Neuronal stem cell (in vitro differentiated cells): ENCODE measurements around the gene DCAF16.

Source experiments
- DNase-seq: peaks from one replicate; pipeline ENCODE4 v3.0.0-alpha.2; 2013; ENCODE audit warnings: low spot score
- H2AFZ ChIP-seq: one replicate; pipeline ENCODE4 v1.6.1; 2013; ENCODE audit warnings: mild to moderate bottlenecking, low read length, inconsistent platforms
- H2AK5ac ChIP-seq: 2 replicates; pipeline ENCODE4 v1.6.1; 2013; ENCODE audit warnings: low read depth, mild to moderate bottlenecking, inconsistent platforms, low read length, moderate library complexity, mixed read lengths
- H2BK120ac ChIP-seq: 2 replicates; pipeline ENCODE4 v1.6.1; 2013; ENCODE audit warnings: low read depth, mild to moderate bottlenecking, inconsistent platforms, low read length, moderate library complexity, mixed read lengths
- H2BK12ac ChIP-seq: one replicate; pipeline ENCODE4 v1.6.1; 2013; ENCODE audit warnings: low read length, inconsistent platforms
- H2BK15ac ChIP-seq: 2 replicates; pipeline ENCODE4 v1.6.1; 2013; ENCODE audit warnings: mild to moderate bottlenecking, low read length, inconsistent platforms, mixed read lengths
- H2BK5ac ChIP-seq: one replicate; pipeline ENCODE4 v1.6.1; 2013; ENCODE audit warnings: inconsistent platforms, mild to moderate bottlenecking, low read length, moderate library complexity
- H3K14ac ChIP-seq: one replicate; pipeline ENCODE4 v1.6.1; 2013; ENCODE audit warnings: low read length, inconsistent platforms
- H3K18ac ChIP-seq: 2 replicates; pipeline ENCODE4 v1.6.1; 2013; ENCODE audit warnings: low read length, inconsistent platforms
- H3K23ac ChIP-seq: 2 replicates; pipeline ENCODE4 v1.6.1; 2013; ENCODE audit warnings: low read depth, mild to moderate bottlenecking, mixed read lengths, low read length, inconsistent platforms; ENCODE audit not compliant: poor library complexity
- H3K27ac ChIP-seq: replicated peaks from 3 replicates; pipeline ENCODE4 v1.5.1; 2013; ENCODE audit warnings: low read length, inconsistent platforms
- H3K27me3 ChIP-seq, 3 experiments: 2 replicates each; pipeline ENCODE4 v1.6.1; 2013; ENCODE audit warnings: low read length in 3 of 3, mild to moderate bottlenecking in 2 of 3, inconsistent platforms in 1 of 3, low read depth in 1 of 3, mixed read lengths in 1 of 3, moderate library complexity in 1 of 3; ENCODE audit not compliant: control insufficient read depth in 3 of 3, insufficient read depth in 3 of 3
- H3K36me3 ChIP-seq, 2 donors: replicated peaks in 1 of 2; 2 replicates each; pipeline ENCODE4 v1.6.1; 2013; ENCODE audit warnings: low read length in 2 of 2; ENCODE audit not compliant: control insufficient read depth in 2 of 2, insufficient read depth in 2 of 2
- H3K4ac ChIP-seq: 2 replicates; pipeline ENCODE4 v1.6.1; 2013; ENCODE audit warnings: inconsistent platforms, mild to moderate bottlenecking, low read length, moderate library complexity
- H3K4me1 ChIP-seq, 2 donors: 1 replicate in 1 of 2; 2 replicates in 1 of 2; pipeline ENCODE4 v1.6.1; 2013; ENCODE audit warnings: low read length in 2 of 2, low read depth in 1 of 2; ENCODE audit not compliant: control insufficient read depth in 2 of 2, insufficient read depth in 1 of 2
- H3K4me2 ChIP-seq: one replicate; pipeline ENCODE4 v1.6.1; 2013; ENCODE audit warnings: mild to moderate bottlenecking, low read length, inconsistent platforms; ENCODE audit not compliant: insufficient read depth, poor library complexity, severe bottlenecking
- H3K4me3 ChIP-seq, 2 donors: 2 replicates each; pipeline ENCODE4 v1.5.1; 2013; ENCODE audit warnings: low read length in 2 of 2, mild to moderate bottlenecking in 2 of 2, inconsistent platforms in 1 of 2, moderate library complexity in 1 of 2
- H3K79me1 ChIP-seq: one replicate; pipeline ENCODE4 v1.6.1; 2013; ENCODE audit warnings: low read depth, mild to moderate bottlenecking, inconsistent platforms, low read length, moderate library complexity
- H3K9ac ChIP-seq: one replicate; pipeline ENCODE4 v1.6.1; 2013; ENCODE audit warnings: mild to moderate bottlenecking, low read depth, low read length, inconsistent platforms; ENCODE audit not compliant: poor library complexity
- H3K9me3 ChIP-seq, 2 donors: replicated peaks in 1 of 2; 2 replicates each; pipeline versions ENCODE3 to v1.6.1; 2013; ENCODE audit warnings: low read length in 2 of 2, mild to moderate bottlenecking in 2 of 2, inconsistent platforms in 1 of 2, low read depth in 1 of 2, mixed read lengths in 1 of 2, moderate library complexity in 1 of 2; ENCODE audit not compliant: control insufficient read depth in 2 of 2, insufficient read depth in 1 of 2
- H4K8ac ChIP-seq: one replicate; pipeline ENCODE4 v1.6.1; 2013; ENCODE audit warnings: low read depth, mild to moderate bottlenecking, inconsistent platforms, low read length, moderate library complexity
- H4K91ac ChIP-seq: one replicate; pipeline ENCODE4 v1.6.1; 2013; ENCODE audit warnings: low read length, low read depth, mild to moderate bottlenecking, inconsistent platforms; ENCODE audit not compliant: poor library complexity
- WGBS, 2 donors: extraction: QIAGEN DNeasy Blood & Tissue Kit; methylation state at CpG; one replicate each; pipeline ENCODE4 v1.1.7; 2013; ENCODE audit warnings: missing lambda C conversion rate in 2 of 2, mixed read lengths in 1 of 2; ENCODE audit not compliant: insufficient read length in 2 of 2, insufficient replicate concordance in 1 of 2; ENCODE audit errors: extremely low coverage in 2 of 2; 5-methylcytosine and 5-hydroxymethylcytosine counted together

The DCAF16 gene

GRCh38 chr4:17770845-17771244 lies 39.7 kb downstream of the DCAF16 start:
- Histone ChIP-seq H2BK15ac (no peak overlapping the region), H3K27me3 (peaks cover 0 to 3% (median 0%) of the 10 kb centered on the region in 3 experiments), H4K91ac (no peak overlapping the region), H3K4me2 (no peak overlapping the region), H2BK5ac (no peak overlapping the region), H3K79me1 (no peaks in the 10 kb centered on the region), H4K8ac (no peak overlapping the region), H3K36me3 (no peaks in the 10 kb centered on the region), H3K4me3 (no peak overlapping the region), H3K27ac (no peak overlapping the region), H3K14ac (no peak overlapping the region), H3K4me1 (no peaks in the 10 kb centered on the region), H3K23ac (no peak overlapping the region), H2AFZ (no peak overlapping the region), H3K9me3 (no peaks in the 10 kb centered on the region), H3K4ac (no peak overlapping the region), H3K9ac (no peak overlapping the region), H2AK5ac (no peak overlapping the region), H2BK120ac (no peak overlapping the region), H2BK12ac (no peak overlapping the region), H3K18ac (no peak overlapping the region)
- no peak for DNase-seq
- no CpG with 5 or more reads among the region's 4 CpGs for WGBS, 2 donors

- H4K91ac ChIP-seq, result no peak overlapping the region
- no peak overlapping the region for H3K4me2 ChIP-seq
- no peaks in the 10 kb centered on the region for H3K36me3 ChIP-seq
- no peak overlapping the region for H3K23ac ChIP-seq
- DNase-seq, result no peak
- H2BK5ac ChIP-seq, result no peak overlapping the region
- WGBS, 2 donors, result no CpG with 5 or more reads among the region's 8 CpGs
- no peak overlapping the region for H4K8ac ChIP-seq
- no peak overlapping the region for H3K9ac ChIP-seq
- H3K27ac ChIP-seq, result no peak overlapping the region
- H3K79me1 ChIP-seq, result no peaks in the 10 kb centered on the region
- H2AFZ ChIP-seq, result no peak overlapping the region
- no peak overlapping the region for H3K14ac ChIP-seq
- no peak overlapping the region for H3K18ac ChIP-seq
- no peak overlapping the region for H2BK120ac ChIP-seq
- no peak overlapping the region for H2BK15ac ChIP-seq
- no peak overlapping the region for H3K4me3 ChIP-seq
- no peaks in the 10 kb centered on the region for H3K9me3 ChIP-seq
- no peaks in the 10 kb centered on the region for H3K4me1 ChIP-seq
- peaks cover 0 to 3% (median 0%) of the 10 kb centered on the region in 3 experiments for H3K27me3 ChIP-seq
- H2AK5ac ChIP-seq, result no peak overlapping the region
- H3K4ac ChIP-seq, result no peak overlapping the region
- no peak overlapping the region for H2BK12ac ChIP-seq
Observed at GRCh38 chr4:17769406-17770174, 41.0 kb downstream of the DCAF16 start.

GRCh38 chr4:17766826-17767458 lies 43.6 kb downstream of the DCAF16 start:
- Histone ChIP-seq H3K4me3 (no peak overlapping the region), H2AFZ (no peak overlapping the region)

GRCh38 chr4:17765514-17766286 lies 44.9 kb downstream of the DCAF16 start:
- Histone ChIP-seq H2BK12ac (no peak overlapping the region), H3K79me1 (no peaks in the 10 kb centered on the region), H3K18ac (no peak overlapping the region), H2AFZ (no peak overlapping the region), H3K4me2 (no peak overlapping the region), H3K14ac (no peak overlapping the region), H3K4me1 (no peaks in the 10 kb centered on the region), H4K91ac (no peak overlapping the region), H2BK120ac (no peak overlapping the region), H3K9me3 (no peaks in the 10 kb centered on the region), H3K36me3 (no peaks in the 10 kb centered on the region), H2AK5ac (no peak overlapping the region), H3K27ac (no peak overlapping the region), H2BK15ac (no peak overlapping the region), H3K4me3 (no peak overlapping the region), H3K27me3 (no peaks in the 10 kb centered on the region), H3K9ac (no peak overlapping the region), H2BK5ac (no peak overlapping the region), H3K4ac (no peak overlapping the region), H4K8ac (no peak overlapping the region), H3K23ac (no peak overlapping the region)
- DNase-seq, result no peak
- WGBS, 2 donors, result no CpG with 5 or more reads among the region's 11 CpGs

More at GRCh38 chr4:17766826-17767458, 43.6 kb downstream of the DCAF16 start:
- H3K9ac ChIP-seq, result no peak overlapping the region
- H3K23ac ChIP-seq, result no peak overlapping the region
- no peaks in the 10 kb centered on the region for H3K27me3 ChIP-seq
- H3K27ac ChIP-seq, result no peak overlapping the region
- no peak overlapping the region for H2BK12ac ChIP-seq
- WGBS, 2 donors, result no CpG with 5 or more reads among the region's 33 CpGs
- H3K4me1 ChIP-seq, result no peaks in the 10 kb centered on the region
- no peak for DNase-seq
- no peak overlapping the region for H3K14ac ChIP-seq
- H3K9me3 ChIP-seq, result no peaks in the 10 kb centered on the region
- H2AK5ac ChIP-seq, result no peak overlapping the region
- H3K4ac ChIP-seq, result no peak overlapping the region
- no peak overlapping the region for H2BK120ac ChIP-seq
- no peak overlapping the region for H3K18ac ChIP-seq
- no peak overlapping the region for H2BK5ac ChIP-seq
- H3K4me2 ChIP-seq, result no peak overlapping the region
- H2BK15ac ChIP-seq, result no peak overlapping the region
- no peak overlapping the region for H4K91ac ChIP-seq
- H3K36me3 ChIP-seq, result no peaks in the 10 kb centered on the region
- H4K8ac ChIP-seq, result no peak overlapping the region
- no peaks in the 10 kb centered on the region for H3K79me1 ChIP-seq
